Mucosa of gallbladder (tissue), 1 donor: Measurements from ENCODE around the gene JPT1. TPM values are rescaled to one million over a fixed set of nuclear protein-coding genes. Genes with fewer than 3 reads are reported as not detected.
"Not testable (repeated sequence)": the region's sequence is repeated elsewhere in the genome, so short reads cannot be mapped to it uniquely, and the experiment has no call there.

ENCODE experiments used
- DNase-seq: peaks from one replicate; pipeline ENCODE4 v3.0.0-alpha.2; 2020; ENCODE audit warnings: low spot score
- total RNA-seq: library from RNA; stranded (reverse); gene quantifications from one replicate; pipeline ENCODE4 v1.2.1, GENCODE V29; 2021
- donor health status: DM: no; HTN: no; CAD: no.

Gene JPT1
- 183 TPM for total RNA-seq

DNA sequence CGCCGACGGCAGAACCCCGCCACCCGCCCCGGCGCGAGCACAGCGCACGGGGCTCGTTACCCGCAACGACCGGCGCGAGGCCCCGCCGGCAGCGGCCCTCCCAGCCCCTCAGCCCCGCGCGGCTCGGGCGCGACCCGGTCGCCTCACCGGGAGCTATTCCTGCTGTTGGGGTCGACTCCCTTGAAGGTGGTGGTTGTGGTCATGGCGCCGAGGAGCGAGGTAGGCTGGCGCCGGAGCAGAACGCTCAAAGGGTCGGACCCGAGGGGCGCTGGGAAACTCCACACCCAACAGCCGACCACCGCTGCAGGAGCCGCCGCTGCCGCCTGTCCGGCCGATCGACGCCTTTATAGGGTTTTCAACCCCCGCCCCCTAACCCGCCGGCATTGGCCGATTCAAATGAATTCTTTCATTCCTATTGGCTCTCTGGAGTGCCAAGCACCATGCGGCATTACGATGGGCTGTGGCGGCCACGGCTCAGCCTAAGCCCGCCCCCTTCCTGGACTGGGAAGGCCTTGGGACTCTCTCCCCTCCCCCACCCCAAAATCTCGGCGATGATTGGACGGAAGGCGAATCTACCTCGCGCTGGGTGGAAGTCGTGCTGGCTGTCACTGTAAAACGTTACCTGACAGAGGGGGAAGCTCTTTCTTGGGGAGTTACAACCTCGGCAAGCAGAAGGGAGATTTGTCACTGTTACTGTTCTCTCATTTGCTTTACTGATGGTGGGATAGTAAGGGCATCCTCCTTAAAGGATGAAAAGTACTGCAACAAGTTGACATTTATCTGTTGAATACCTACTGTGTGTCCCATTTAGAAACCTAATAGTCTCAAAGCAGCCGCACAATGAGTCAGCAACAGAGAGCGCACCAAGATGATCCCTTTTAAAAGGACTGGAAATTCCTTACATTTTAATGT lies at the start of gene JPT1:
Gene JPT1, minus strand, starts transcription at position 318 of the 912 bp plus-strand sequence. Its CDS starts 115 bp downstream, at position 203.
- DNase-seq: peak; percentile 99

GRCh38 chr17:75199886-75200618 lies 45.7 kb upstream of the JPT1 start:
- DNase-seq: no peak

DNA sequence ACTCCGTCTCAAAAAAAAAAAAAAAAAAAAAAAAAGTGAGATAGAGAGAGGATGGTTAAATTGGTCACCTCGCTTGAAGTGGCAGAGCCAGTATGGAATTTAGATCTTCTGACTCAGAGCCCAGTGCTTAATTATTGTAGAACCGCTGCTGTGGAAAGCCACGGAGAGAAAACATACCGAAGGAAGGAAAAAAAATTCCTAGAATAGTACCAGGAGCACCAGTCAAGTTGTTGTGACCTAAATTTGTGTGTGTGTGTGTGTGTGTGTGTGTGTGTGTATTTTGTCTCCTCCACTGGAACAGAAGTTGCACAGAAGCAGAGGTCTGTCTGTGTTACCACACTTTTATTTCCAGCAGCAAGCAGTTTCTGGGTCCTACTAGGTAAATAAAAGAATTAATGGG lies 40.6 kb upstream of the JPT1 start:
- DNase-seq: no peak

DNA sequence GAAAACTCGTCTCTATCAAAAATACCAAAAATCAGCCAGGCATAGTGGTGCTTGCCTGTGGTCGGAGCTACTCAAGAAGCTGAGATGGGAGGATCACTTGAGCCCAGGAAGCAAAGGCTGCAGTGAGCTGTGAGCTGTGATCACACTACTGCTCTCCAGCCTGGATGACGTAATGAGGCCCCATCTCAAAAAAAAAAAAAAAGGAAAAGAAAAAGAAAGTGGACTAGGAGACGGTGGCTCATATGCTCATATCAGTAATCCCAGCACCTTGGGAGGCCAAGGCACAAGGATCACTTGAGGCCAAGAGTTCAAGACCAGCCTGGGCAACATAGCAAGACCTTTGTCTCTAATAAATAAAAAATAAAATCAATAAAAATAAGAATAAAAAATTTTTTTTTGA lies 37.3 kb upstream of the JPT1 start:
- DNase-seq: no peak

- DNase-seq: no peak
Observed at GRCh38 chr17:75188614-75189013, 34.3 kb upstream of the JPT1 start.

GRCh38 chr17:75183999-75184884 lies 29.9 kb upstream of the JPT1 start:
- no peak for DNase-seq

DNA sequence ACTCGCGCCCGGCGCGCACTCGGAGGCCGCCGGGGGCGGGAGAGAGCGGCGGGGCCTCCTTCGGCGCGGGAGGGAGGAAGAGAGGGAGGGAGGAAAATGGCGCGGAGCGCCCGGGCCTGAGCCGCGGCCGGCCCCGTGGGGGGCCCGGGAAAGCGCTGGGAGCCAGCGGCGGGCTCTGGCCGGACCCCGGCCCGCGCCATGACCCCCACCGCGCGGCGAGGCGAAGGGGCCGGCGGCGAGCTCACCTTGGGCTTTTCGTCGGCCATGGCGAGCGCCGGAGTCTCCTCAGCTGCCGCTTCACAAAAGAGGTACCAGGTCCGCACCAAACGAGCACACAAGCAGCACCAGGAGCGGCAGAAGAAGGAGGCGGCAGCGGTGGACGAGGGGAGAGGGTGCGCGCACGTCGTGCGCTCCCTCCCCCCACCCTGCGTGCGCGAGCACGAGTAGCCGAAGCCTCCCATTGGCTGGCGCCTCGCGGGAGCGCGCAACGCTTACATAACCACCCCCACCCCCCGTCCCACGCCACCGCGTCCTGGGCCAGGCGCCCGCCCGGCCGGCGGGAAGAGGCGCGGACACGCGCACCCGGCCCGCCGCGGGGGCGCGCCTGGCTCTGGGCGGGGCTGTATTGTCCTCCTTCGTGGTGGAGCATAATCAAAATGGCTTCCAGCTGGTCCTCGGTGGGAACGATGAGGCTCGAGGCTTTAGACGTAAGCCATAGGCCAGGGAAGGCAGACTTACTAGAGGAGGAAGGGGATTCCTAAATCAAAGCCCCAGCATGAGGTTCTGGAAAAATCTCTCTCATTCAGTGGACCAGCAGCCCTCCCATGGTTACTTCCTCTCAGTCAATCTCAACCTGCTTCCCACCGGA lies 28.5 kb upstream of the JPT1 start, which contains the start of gene SUMO2:
Gene SUMO2, minus strand, starts transcription at position 391 of the 868 bp plus-strand sequence. Its CDS starts 125 bp downstream, at position 266.
- peak; percentile 96 for DNase-seq

DNA sequence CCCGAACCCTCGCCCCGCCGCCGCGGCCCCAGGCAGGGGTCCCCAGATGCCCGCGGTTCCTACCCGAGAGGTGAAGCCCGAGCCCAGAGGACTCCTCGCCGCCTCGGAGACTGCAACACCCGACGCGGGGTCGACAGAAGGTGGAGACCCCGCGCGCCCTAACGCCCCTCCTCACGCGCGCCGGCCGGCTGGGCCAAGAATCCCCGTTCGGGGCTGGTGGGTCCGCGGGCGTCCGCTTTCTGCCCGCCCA lies 27.9 kb upstream of the JPT1 start:
- peak; percentile 45 for DNase-seq

GRCh38 chr17:75181608-75182318 lies 27.5 kb upstream of the JPT1 start:
- peak; percentile 17 for DNase-seq

DNA sequence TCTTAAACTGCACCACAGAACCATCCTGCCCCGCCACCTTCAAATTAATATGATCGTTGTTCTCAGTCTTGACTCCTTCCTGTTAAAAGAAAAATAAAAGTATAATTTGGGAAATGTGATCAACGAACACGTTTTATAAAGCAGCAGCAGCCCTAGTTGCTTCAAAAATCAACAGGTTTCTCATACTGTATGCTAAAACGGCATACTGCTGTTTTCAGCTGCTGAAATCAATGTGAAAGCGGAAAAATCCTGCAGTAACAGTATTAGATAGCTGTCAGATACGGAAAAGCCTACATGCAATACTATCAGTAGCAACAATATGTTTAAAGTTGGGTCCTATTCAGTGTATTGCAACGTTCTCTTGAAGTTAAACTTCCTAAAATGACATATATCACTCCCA lies 26.8 kb upstream of the JPT1 start:
- no peak for DNase-seq

GRCh38 chr17:75178453-75178852 lies 24.1 kb upstream of the JPT1 start:
- no peak for DNase-seq

DNA sequence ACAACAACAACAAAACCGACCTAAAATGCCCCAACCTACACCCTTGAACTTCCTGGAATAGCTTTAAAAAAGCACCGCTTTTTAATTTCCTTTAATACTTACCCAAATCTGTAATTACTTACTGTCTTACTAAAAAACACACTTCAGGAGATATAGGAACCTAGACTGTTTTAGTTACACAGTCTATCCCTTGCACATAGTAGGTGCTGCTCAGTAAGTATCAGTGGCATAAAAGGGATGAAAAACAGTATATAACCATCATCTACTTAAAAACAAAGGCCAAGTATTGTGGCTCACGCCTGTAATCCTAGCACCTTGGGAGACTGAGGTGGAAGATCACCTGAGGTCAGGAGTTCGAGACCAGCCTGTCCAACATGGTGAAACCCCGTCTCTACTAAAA lies 22.3 kb upstream of the JPT1 start:
- no peak for DNase-seq

- no peak for DNase-seq
Observed at GRCh38 chr17:75174996-75175395, 20.7 kb upstream of the JPT1 start.

DNA sequence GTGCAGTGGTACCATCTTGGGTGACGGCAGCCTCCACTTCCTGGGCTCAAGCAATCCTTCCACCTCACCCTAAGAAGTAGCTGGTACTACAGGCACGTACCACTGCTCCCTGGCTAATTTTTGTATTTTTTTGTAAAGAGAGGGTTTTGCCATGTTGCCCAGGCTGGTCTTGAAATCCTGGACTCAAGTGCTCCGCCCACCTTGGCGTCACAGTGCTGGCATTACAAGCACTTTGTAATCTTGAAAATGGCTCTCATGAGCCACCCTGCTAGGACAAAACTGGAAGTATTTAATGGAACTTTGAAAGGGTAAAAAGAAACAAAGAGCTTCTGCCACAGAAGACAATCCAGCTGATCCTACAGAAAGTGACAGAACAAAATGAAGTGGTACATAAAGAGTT lies 19.2 kb upstream of the JPT1 start:
- no peak for DNase-seq

DNA sequence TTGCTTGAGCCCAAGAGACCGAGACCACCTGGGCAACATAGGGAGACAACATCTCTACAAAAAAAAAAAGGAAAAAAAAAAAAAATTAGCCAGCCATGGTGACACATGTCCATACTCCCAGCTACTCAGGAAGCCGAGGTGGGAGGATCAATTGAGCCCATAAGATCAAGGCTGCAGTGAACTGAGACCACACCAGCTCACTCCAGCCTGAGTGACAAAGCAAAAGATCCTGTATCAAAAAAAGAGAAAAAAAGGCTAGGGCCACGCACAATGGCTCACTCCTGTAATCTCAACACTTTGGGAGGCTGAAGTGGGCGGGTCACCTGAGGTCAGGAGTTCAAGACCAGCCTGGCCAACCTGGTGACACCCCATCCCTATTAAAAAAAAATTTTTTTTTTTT lies 14.7 kb upstream of the JPT1 start:
- DNase-seq: no peak

- not testable (repeated sequence) for DNase-seq
Observed at GRCh38 chr17:75164606-75165005, 10.3 kb upstream of the JPT1 start.

DNA sequence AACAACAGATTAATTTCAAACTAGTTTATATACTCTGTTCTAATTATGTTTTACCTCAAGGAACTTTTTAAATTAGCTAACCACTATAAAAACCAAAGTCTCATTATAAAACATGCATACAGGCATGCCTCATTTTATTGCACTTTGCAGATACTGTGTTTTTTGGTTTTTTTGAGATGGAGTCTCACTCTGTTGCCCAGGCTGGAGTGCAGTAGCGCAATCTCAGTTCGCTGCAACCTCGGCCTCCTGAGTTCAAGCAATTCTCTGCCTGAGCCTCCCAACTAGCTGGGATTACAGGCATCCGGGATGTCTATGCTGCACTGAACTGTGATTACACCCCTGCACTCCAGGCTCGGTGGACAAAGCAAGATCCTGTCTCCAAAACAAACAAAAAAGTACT lies 8.8 kb upstream of the JPT1 start:
- DNase-seq: no peak

DNA sequence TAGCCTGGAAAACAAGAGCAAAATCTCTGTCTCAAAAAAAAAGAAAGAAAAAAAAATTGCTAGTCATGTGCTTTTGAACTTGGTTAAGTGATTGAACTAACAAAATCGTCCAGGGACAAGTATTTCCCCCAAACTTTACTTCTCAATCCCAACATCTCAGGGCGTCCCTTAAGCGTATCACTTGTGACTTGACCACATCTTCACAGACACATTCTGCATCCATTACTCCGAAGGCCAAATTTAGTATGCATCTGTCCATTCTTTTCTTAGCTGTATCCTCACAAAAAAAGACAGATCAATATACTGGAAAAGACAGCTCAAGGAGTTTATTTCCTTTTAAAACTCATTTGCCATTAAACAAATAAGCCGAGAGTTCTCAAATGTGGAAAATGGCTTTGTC lies 5.9 kb upstream of the JPT1 start:
- DNase-seq: no peak

DNA sequence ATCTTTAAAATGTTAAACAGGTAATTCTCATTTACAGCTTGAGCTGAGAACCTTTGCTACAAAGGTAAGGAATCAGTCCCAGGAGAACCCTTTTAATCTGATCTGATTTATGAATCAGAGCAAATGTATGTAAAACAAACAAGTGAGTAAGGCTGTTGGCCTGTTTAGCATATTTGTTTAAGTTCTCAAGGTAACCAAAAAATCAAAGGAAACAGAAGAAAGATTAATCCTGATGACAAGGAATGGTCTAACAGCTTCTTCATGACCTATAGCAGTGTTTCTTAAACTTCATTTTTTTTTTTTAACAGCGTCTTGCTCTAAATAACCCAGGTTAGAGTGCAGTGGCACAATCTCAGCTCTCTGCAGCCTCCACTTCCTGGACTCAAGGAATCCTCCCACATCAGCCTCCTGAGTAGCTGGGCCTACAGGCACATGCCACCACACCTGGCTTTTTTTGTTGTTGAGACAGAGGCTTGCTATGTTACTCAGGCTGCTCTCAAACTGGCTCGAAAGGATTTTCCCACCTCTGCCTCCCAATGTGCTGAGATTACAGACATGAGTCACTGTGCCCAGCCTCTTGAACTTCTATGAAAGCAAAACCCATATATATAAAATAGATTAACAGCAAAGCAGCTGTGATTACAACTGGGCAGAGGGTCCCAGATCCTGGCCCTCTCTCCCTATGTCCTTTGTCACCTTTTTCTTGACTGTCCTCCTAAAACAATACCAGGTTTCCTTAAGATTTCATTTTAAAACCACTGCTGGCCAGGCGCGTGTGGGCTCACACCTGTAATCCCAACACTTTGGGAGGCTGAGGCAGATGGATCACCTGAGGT lies 5.1 kb upstream of the JPT1 start:
- no peak for DNase-seq

- DNase-seq: not testable (repeated sequence)
Observed at GRCh38 chr17:75158480-75158879, 4.2 kb upstream of the JPT1 start.
